Vagina (tissue), 2 donors: ENCODE results near the gene KLHDC7B. TPM values are rescaled to one million over a fixed set of nuclear protein-coding genes. Genes with fewer than 3 reads are reported as not detected.

Source experiments
- DNase-seq, 2 donors: peaks; one replicate each; pipeline ENCODE4 v3.0.0-alpha.2; 2017; ENCODE audit errors: extremely low spot score in 2 of 2
- H3K27ac ChIP-seq: fragments of 200-600 bp; sonication (generic); one replicate; pipeline ENCODE4 v1.5.1; 2019
- H3K27me3 ChIP-seq: fragments of 200-600 bp; sonication (generic); one replicate; pipeline ENCODE4 v1.5.1; 2019
- H3K36me3 ChIP-seq, 2 donors: fragments of 200-600 bp; sonication (generic); one replicate each; pipeline ENCODE4 v1.5.1; 2017 to 2019
- H3K4me1 ChIP-seq: fragments of 200-600 bp; sonication (generic); one replicate; pipeline ENCODE4 v1.5.1; 2019
- H3K4me3 ChIP-seq, 2 donors: fragments of 200-600 bp; sonication (generic); 1 replicate in 1 of 2; 2 replicates in 1 of 2; pipeline ENCODE4 v1.5.1; 2016 to 2019
- H3K9me3 ChIP-seq: fragments of 200-600 bp; sonication (generic); one replicate; pipeline ENCODE4 v1.5.1; 2019
- CTCF ChIP-seq, 3 experiments: fragments of 450-650 bp in 2 of 3; fragments of 200-600 bp in 1 of 3; sonication (generic) in 1 of 3; IDR thresholded peaks; one replicate each; pipeline ENCODE4 v1.5.1; 2017 to 2019; ENCODE audit warnings: antibody characterized with exemption in 3 of 3, mild to moderate bottlenecking in 2 of 3, moderate library complexity in 2 of 3
- POLR2A ChIP-seq, 2 donors: fragments of 450-650 bp; IDR thresholded peaks; one replicate each; pipeline ENCODE4 v1.6.1; 2017; ENCODE audit warnings: antibody characterized with exemption in 2 of 2, mild to moderate bottlenecking in 2 of 2, moderate library complexity in 2 of 2
- POLR2AphosphoS5 ChIP-seq, 2 donors: sonication (generic); formaldehyde crosslinking; IDR thresholded peaks; one replicate each; pipeline ENCODE4 v1.9.0; 2017; ENCODE audit warnings: antibody characterized with exemption in 2 of 2, mild to moderate bottlenecking in 2 of 2, low read depth in 1 of 2; ENCODE audit not compliant: insufficient read depth in 1 of 2
- intact Hi-C: fragments of 100-400 bp; cut with DNase I; formaldehyde crosslinking; loops from one replicate; pipeline ENCODE4 v1.15.1; 2023
- total RNA-seq: library from RNA; depleted of rRNA; stranded (reverse); fragments of >200 nt; gene quantifications from one replicate; pipeline ENCODE4 v1.2.3, GENCODE V29; 2016

The KLHDC7B gene
- total RNA-seq, 1 donor from 2014 or later: 0.49 TPM

GRCh38 chr22:50544746-50545253 lies 899 bp upstream of the KLHDC7B start:
- Histone ChIP-seq H3K9me3 (no peaks in the 10 kb centered on the region), H3K36me3 (no peaks in the 10 kb centered on the region), H3K27me3 (peaks cover 7% of the 10 kb centered on the region), H3K27ac (peak overlapping the region; percentile 72), H3K4me1 (peaks cover 42% of the 10 kb centered on the region), H3K4me3 (peak overlapping the region; percentile 1 to 27)
- TF ChIP-seq POLR2A (IDR thresholded peaks at IDR 0.05): no peak
- no peak for TF ChIP-seq POLR2AphosphoS5 (IDR thresholded peaks at IDR 0.05; ENCODE audit: insufficient read depth in 1 of 2, low read depth in 1 of 2)
- TF ChIP-seq CTCF (IDR thresholded peaks at IDR 0.05): no peak
- intact Hi-C loops: loop anchor here (5.0 kb wide), 1 partner anchor 38 kb away; the partner anchor contains the start of gene CHKB
- DNase-seq: no peak

- TF ChIP-seq POLR2AphosphoS5 (IDR thresholded peaks at IDR 0.05; ENCODE audit: insufficient read depth in 1 of 2, low read depth in 1 of 2): no peak
- TF ChIP-seq POLR2A (IDR thresholded peaks at IDR 0.05): no peak
- no peak for TF ChIP-seq CTCF (IDR thresholded peaks at IDR 0.05)
- H3K4me3 ChIP-seq: no peak overlapping the region
- peaks cover 27% of the 10 kb centered on the region for H3K4me1 ChIP-seq
- H3K27ac ChIP-seq: no peak overlapping the region
- H3K27me3 ChIP-seq: peaks cover 7% of the 10 kb centered on the region
- no peaks in the 10 kb centered on the region for H3K36me3 ChIP-seq
- no peaks in the 10 kb centered on the region for H3K9me3 ChIP-seq
- DNase-seq: no peak
- intact Hi-C loops: no loop called here
These were observed 895 bp downstream of the KLHDC7B start for GRCh38 chr22:50546326-50547262.

DNA sequence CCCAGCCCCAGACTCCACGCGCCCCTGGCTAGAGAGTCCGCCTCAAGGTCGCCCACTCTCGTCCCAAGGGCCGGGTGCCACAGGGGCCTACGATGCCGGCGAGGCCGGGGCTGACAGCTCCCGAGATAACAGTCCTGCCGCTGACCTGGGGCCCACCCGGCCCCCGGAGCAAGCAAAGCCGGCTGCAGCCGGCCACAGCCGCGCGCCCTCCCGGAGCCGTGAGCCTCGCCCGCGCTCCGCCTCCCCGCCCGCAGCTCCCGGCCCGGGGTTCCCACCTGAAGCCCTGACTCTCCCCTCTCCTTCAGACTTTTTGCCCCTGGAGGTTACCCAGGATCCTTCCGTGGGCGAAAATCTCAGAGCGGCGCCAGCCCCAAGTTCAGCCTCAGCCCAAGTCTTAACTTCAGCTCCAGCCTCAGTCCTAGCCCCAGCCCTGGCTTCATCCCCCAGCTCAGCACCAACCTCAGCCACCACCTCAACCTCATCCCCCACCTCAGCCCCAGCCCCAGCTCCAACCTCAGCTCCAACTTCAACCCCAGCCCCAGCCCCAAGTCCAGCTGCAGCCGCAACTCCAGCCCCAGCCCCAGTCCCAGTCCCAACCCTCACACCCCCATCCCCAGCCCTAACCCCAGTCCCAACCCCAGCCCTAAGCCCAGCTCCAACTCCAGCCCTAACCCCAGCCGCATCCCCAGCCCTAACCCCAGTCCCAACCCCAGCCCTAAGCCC lies 1.7 kb downstream of the KLHDC7B start:
- no peaks in the 10 kb centered on the region for H3K9me3 ChIP-seq
- H3K27me3 ChIP-seq: peaks cover 7% of the 10 kb centered on the region
- TF ChIP-seq CTCF (IDR thresholded peaks at IDR 0.05) (no peak), POLR2AphosphoS5 (IDR thresholded peaks at IDR 0.05; ENCODE audit: insufficient read depth in 1 of 2, low read depth in 1 of 2) (no peak), POLR2A (IDR thresholded peaks at IDR 0.05) (no peak)
- intact Hi-C loops: no loop called here
- H3K27ac ChIP-seq: no peak overlapping the region
- no peak overlapping the region for H3K4me3 ChIP-seq
- no peaks in the 10 kb centered on the region for H3K36me3 ChIP-seq
- peaks cover 22% of the 10 kb centered on the region for H3K4me1 ChIP-seq
- DNase-seq: no peak

- Histone ChIP-seq H3K27ac (no peak overlapping the region), H3K27me3 (peaks cover 7% of the 10 kb centered on the region), H3K9me3 (no peaks in the 10 kb centered on the region), H3K36me3 (no peaks in the 10 kb centered on the region), H3K4me1 (peaks cover 22% of the 10 kb centered on the region), H3K4me3 (peak overlapping the region; percentile 22 to 25)
- intact Hi-C loops: no loop called here
- no peak for DNase-seq
- TF ChIP-seq CTCF (IDR thresholded peaks at IDR 0.05) (no peak), POLR2AphosphoS5 (IDR thresholded peaks at IDR 0.05; ENCODE audit: insufficient read depth in 1 of 2, low read depth in 1 of 2) (no peak), POLR2A (IDR thresholded peaks at IDR 0.05) (no peak)
These were observed 2.6 kb downstream of the KLHDC7B start for GRCh38 chr22:50548040-50548920.
